GM10266 (cell line): ENCODE data around the gene SLU7.

ENCODE experiments used
- DNase-seq: peaks from one replicate; pipeline ENCODE4 v3.0.0; 2012; ENCODE audit errors: extremely low spot score
- TF ChIP-seq, protein P1 (sequence below): IDR thresholded peaks from 2 replicates; pipeline ENCODE4 v1.5.1; 2012; ENCODE audit warnings: mild to moderate bottlenecking, low read depth; ENCODE audit not compliant: control insufficient read depth, insufficient read depth; ENCODE audit errors: missing control alignments

Gene SLU7

GRCh38 chr5:160463740-160464465 is 45.0 kb upstream of the SLU7 start:
- no peak for DNase-seq

DNA sequence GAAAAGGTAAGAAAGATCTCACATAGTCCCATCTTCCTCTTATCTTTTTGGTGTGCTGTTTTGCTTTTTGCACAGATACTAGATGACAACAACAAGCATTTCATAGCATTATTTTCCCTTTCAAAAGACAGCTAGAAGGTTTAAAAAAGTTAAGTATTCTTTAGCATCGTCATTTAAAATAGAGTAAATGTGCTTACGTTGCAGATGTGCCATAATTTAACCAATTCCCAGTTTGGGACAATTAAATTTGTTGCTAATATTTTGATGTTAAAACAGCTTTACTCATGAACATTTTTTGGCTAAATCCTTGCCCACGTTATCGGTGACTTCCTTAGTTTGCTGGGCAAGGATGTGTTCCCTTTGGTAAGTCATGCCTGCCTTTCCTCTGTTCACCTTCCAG is 44.3 kb upstream of the SLU7 start:
- DNase-seq, result no peak
- TF ChIP-seq, protein P1, sequence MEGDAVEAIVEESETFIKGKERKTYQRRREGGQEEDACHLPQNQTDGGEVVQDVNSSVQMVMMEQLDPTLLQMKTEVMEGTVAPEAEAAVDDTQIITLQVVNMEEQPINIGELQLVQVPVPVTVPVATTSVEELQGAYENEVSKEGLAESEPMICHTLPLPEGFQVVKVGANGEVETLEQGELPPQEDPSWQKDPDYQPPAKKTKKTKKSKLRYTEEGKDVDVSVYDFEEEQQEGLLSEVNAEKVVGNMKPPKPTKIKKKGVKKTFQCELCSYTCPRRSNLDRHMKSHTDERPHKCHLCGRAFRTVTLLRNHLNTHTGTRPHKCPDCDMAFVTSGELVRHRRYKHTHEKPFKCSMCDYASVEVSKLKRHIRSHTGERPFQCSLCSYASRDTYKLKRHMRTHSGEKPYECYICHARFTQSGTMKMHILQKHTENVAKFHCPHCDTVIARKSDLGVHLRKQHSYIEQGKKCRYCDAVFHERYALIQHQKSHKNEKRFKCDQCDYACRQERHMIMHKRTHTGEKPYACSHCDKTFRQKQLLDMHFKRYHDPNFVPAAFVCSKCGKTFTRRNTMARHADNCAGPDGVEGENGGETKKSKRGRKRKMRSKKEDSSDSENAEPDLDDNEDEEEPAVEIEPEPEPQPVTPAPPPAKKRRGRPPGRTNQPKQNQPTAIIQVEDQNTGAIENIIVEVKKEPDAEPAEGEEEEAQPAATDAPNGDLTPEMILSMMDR, result no peak

More at GRCh38 chr5:160463740-160464465, 45.0 kb upstream of the SLU7 start:
- TF ChIP-seq, protein P1, result no peak

DNA sequence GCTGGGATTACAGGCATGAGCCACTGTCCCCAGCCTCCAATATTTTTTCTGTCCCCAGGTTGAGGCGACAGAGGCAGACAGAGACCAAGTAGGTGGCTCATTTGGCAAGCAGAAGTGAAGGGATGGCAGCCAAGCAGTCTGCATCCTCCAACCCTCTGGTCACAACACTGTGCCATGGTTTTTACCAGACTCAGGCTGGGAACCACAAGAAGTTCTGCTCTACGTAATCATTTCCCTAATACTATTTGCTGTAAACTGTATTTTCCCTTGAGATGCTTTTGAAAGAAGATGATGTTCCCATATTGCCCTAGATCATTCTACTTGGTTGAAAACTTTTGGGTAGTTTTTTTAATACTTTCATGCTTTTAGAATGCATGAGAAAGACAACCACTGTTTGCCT is 43.3 kb upstream of the SLU7 start:
- TF ChIP-seq, protein P1, result no peak
- DNase-seq, result no peak

DNA sequence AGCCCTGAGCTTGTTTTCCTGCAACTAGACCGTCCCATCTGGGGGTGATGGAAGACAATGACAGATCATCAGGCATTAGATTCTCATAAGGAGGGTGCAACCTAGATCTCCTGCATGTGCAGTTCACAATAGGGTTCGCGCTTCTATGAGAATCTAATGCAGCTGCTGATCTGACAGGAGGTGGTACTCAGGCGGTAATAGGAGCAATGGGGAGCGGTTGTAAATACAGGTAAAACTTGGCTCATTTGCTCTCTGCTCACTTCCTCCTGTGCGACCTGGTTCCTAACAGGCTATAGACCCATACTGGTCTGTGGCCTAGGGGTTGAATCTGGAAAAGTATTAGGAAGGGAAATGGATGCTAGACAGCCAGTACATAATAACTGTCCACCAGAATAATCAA is 42.5 kb upstream of the SLU7 start:
- no peak for DNase-seq
- TF ChIP-seq, protein P1, result no peak

DNA sequence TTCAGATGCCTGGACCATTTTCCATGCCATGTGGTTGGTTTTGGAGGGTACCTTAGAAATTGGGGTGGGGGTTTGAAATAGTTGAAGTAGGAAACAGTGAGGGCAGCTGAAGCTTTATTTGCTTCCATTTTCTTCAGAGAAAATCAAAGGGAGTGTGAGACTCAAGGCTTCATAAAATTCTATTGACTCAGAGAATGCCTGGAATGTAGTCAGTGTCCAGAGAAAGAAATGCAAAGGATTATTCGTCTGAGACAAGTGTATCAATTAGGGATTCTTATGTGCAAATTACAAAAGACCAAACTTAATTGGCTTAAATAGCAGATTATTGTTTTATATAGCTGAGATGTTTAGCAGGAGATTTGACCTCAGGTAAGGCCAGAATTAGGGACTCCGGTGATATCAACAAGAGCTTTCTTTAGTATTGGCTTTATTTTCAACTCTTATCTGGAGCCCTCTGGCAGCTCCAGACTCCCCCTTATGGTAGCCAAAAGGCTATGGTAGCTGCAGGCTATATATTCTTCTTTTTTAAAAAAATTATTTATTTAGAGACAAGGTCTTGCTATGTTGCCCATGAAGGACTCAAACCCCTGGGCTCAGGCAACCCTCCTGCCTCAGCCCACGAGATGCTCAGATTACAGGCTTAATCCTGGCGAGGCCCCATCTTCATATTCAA is 41.6 kb upstream of the SLU7 start:
- no peak for DNase-seq
- TF ChIP-seq, protein P1, result no peak

GRCh38 chr5:160458806-160459800 is 40.2 kb upstream of the SLU7 start:
- peak; percentile 57 for DNase-seq

More at GRCh38 chr5:160458806-160459800, 40.2 kb upstream of the SLU7 start:
- TF ChIP-seq, protein P1, result no peak
